A549 (cell line): Measurements from ENCODE around the gene TICAM1.
"Not testable (repeated sequence)": the region's sequence is repeated elsewhere in the genome, so short reads cannot be mapped to it uniquely, and the experiment has no call there.

Experiments used
- BHLHE40 ChIP-seq: IDR thresholded peaks from 2 replicates; pipeline ENCODE4 v1.6.1; 2012; ENCODE audit warnings: low read depth, low read length, inconsistent platforms
- FOSL2 ChIP-seq, 2 experiments: fragments of 450-650 bp in 1 of 2; fragments of >200 bp in 1 of 2; sonication (Bioruptor Twin) in 1 of 2; formaldehyde crosslinking; IDR thresholded peaks; 2 replicates each; pipeline versions ENCODE4 v1.5.0 to v1.6.1; 2016 to 2020; ENCODE audit warnings: mild to moderate bottlenecking in 1 of 2, moderate library complexity in 1 of 2
- KDM1A ChIP-seq: fragments of 200-600 bp; sonication (generic); IDR thresholded peaks from 2 replicates; pipeline ENCODE4 v1.6.1; 2016; ENCODE audit warnings: low read depth, mild to moderate bottlenecking
- MYC ChIP-seq: IDR thresholded peaks from 2 replicates; pipeline ENCODE4 v1.6.1; 2012; ENCODE audit warnings: mild to moderate bottlenecking, inconsistent platforms, low read length, improper control_type of control experiment, borderline replicate concordance
- POLR2A ChIP-seq: IDR thresholded peaks from 2 replicates; pipeline ENCODE4 v1.6.1; 2012; ENCODE audit warnings: mild to moderate bottlenecking, low read length
- RAD21 ChIP-seq, 2 experiments: fragments of >200 bp in 1 of 2; sonication (Bioruptor Twin) in 1 of 2; formaldehyde crosslinking in 1 of 2; IDR thresholded peaks in 1 of 2; conservative IDR thresholded peaks in 1 of 2; 2 replicates in 1 of 2; 3 replicates in 1 of 2; pipeline ENCODE4 v1.6.1; 2012 to 2018; ENCODE audit warnings: inconsistent platforms in 1 of 2
- REST ChIP-seq: fragments of 200-600 bp; sonication (generic); IDR thresholded peaks from 2 replicates; pipeline ENCODE4 v1.6.1; 2016; ENCODE audit warnings: antibody characterized with exemption, mild to moderate bottlenecking, moderate library complexity
- TF ChIP-seq, protein P1 (sequence below): fragments of >200 bp; sonication (Bioruptor Twin); formaldehyde crosslinking; IDR thresholded peaks from 3 replicates; pipeline ENCODE4 v1.5.1; 2016

DNA sequence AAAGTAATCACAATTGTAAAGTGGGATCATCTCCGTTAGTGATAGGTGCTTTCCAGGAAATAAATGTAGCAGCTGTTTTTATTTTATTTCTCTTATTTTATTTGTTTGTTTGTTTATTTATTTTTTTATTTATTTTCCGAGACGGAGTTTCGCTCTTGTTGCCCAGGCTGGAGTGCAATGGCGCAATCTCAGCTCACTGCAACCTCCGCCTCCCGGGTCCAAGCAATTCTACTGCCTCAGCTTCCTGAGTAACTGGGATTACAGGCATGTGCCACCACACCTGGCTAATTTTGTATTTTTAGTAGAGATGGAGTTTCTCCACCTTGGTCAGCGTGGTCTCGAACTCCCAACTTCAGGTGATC lies 448 bp upstream of the TICAM1 start:
- not testable (repeated sequence) for TF ChIP-seq KDM1A; POLR2A; FOSL2 (IDR thresholded peaks at IDR 0.05); FOSL2 (CRISPR knock-in tag; IDR thresholded peaks at IDR 0.05); RAD21 (conservative IDR thresholded peaks at IDR 0.05 in 1 of 2, IDR thresholded peaks at IDR 0.05 in 1 of 2); REST; BHLHE40; MYC
- TF ChIP-seq, protein P1, sequence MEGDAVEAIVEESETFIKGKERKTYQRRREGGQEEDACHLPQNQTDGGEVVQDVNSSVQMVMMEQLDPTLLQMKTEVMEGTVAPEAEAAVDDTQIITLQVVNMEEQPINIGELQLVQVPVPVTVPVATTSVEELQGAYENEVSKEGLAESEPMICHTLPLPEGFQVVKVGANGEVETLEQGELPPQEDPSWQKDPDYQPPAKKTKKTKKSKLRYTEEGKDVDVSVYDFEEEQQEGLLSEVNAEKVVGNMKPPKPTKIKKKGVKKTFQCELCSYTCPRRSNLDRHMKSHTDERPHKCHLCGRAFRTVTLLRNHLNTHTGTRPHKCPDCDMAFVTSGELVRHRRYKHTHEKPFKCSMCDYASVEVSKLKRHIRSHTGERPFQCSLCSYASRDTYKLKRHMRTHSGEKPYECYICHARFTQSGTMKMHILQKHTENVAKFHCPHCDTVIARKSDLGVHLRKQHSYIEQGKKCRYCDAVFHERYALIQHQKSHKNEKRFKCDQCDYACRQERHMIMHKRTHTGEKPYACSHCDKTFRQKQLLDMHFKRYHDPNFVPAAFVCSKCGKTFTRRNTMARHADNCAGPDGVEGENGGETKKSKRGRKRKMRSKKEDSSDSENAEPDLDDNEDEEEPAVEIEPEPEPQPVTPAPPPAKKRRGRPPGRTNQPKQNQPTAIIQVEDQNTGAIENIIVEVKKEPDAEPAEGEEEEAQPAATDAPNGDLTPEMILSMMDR, result not testable (repeated sequence)
